ENCODE data around the gene GSTA1.
"Not testable (repeated sequence)": the region's sequence is repeated elsewhere in the genome, so short reads cannot be mapped to it uniquely, and the experiment has no call there.

The GSTA1 gene

GRCh38 chr6:52808660-52809059 is 5.0 kb upstream of the GSTA1 start:
- no peak for DNase-seq (ENCODE audit: low spot score)

GRCh38 chr6:52802806-52803205 is 810 bp downstream of the GSTA1 start:
- no peak for DNase-seq (ENCODE audit: low spot score)

- no peak for DNase-seq (ENCODE audit: low spot score)
Measured at GRCh38 chr6:52801188-52801841, 2.3 kb downstream of the GSTA1 start.

GRCh38 chr6:52799272-52799671 is 4.3 kb downstream of the GSTA1 start:
- DNase-seq (ENCODE audit: low spot score), result not testable (repeated sequence)

GRCh38 chr6:52794366-52794765 is 9.2 kb downstream of the GSTA1 start:
- not testable (repeated sequence) for DNase-seq (ENCODE audit: low spot score)

DNA sequence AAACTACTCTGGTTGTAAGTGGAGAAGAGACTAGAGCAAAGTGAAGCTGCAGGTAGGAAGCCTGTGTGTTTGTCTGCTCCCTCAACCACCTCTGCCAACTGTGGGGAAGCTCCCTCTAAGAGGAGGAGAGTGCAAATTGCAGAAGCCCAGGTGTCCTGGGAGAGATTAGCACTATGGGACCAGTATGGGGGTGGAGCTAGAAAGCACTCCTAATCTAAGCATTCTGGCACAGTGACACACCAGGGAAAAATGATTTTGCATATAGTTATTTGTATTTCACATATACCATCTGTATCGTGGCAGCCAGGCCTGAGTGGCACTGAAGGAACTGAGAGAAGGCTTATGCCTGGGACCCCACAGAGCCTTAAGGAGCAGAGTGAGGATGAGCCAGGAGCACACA is 12.8 kb downstream of the GSTA1 start:
- no peak for DNase-seq (ENCODE audit: low spot score)

DNA sequence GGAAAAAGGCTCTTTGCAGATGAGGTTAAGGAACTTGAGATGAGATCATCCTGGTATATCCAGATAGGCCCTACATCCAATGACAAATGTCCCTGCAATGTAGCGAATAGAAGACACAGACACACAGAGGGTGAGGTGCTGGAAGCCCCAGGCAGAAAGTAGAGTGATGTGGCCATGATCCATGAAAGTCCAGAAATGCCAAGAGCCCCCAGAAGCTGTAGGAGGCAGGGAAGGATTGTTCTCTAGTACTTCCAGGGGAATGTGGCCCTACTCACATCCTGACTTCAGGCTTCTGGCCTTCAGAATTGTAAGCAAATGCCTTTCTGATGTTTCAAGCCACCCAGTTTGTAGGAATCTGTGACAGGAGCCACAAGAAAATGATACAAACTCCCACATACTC is 14.0 kb downstream of the GSTA1 start:
- not testable (repeated sequence) for DNase-seq (ENCODE audit: low spot score)

DNA sequence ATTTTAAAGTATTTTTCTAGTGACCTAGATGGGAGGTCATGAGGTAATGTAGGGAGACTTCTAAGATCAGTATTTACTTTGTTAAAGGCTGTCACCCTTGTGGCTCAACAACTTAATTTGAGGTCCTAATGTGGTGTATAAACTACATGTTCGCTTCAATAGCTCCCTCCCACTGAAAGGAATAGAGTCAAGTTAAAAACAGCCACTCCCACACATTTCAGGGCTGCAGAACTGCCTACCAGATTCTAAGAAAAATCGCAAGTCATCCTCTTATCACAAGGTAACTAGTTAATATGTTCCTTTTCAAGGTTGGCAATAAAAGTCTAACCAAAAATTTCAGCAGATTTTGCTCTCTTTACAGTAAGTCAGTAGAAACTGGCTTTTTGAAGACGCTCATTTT is 15.1 kb downstream of the GSTA1 start:
- no peak for DNase-seq (ENCODE audit: low spot score)

DNA sequence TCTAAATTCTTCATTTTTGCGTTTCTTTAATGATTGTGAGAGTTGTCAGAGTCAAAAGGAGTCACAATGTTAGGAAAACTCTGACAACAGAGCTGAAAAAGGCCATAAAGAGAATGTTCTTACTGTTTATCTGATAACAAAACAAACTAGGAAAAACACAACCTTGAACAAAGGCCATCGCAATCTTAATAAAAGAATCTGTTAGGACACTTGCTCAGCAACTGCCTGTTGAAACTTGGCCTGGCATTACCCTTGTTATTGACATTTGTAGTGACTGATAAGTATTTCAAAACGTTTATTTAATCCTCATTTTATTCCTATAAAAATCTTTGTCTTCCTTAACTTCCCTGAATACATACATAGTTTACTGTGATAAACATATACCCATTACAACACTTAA is 15.7 kb downstream of the GSTA1 start:
- DNase-seq (ENCODE audit: low spot score), result no peak

DNA sequence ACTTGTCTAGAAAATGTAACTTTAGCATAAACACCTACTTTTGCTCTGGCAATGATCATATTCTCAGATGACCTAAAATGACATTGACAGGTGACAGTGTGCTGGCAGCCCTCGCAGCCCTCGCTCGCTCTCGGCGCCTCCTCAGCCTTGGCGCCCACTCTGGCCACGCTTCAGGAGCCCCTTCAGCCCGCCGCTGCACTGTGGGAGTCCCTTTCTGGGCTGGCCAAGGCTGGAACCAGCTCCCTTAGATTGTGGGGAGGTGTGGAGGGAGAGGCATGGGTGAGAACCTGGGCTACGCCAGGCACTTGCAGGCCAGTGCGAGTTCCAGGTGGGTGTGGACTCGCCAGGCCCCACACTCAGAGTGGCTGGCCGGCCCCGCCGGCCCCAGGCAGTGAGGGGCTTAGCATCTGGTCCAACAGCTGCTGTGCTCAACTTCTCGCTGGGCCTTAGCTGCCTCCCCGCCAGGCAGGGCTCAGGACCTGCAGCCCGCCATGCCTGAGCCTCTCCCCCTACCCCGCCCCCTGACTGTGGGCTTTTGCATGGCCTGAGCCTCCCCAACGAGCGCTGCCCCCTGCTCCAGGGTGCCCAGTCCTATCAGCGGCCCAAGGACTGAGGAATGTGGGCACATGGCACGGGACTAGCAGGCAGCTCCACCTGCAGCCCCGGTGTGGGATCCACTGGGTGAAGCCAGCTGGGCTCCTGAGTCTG is 17.2 kb downstream of the GSTA1 start:
- no peak for DNase-seq (ENCODE audit: low spot score)

- not testable (repeated sequence) for DNase-seq (ENCODE audit: low spot score)
Measured at GRCh38 chr6:52782696-52783274, 20.8 kb downstream of the GSTA1 start.

- DNase-seq (ENCODE audit: low spot score), result not testable (repeated sequence)
Measured at GRCh38 chr6:52782209-52782608, 21.4 kb downstream of the GSTA1 start.

DNA sequence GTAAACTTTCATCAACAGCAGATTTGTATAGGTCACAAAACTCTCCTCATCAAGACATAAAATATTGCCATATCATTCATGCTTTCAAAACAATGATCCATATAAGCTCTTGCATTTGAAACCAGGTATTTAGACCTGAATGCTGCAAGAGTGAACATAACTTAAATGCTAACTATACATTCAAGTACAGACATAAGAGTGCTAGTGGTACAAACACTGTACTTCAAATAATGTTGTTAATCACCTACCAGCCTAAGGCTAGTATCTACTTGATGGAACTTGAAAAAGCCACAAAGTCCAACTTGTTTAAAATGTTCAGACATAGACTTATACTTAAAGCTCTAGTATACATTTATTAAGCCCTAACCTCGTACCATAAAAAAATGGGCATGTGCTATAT is 24.4 kb downstream of the GSTA1 start:
- DNase-seq (ENCODE audit: low spot score), result no peak

- DNase-seq (ENCODE audit: low spot score), result not testable (repeated sequence)
Measured at GRCh38 chr6:52776711-52777351, 26.8 kb downstream of the GSTA1 start.

- not testable (repeated sequence) for DNase-seq (ENCODE audit: low spot score)
Measured at GRCh38 chr6:52769399-52769798, 34.2 kb downstream of the GSTA1 start.

GRCh38 chr6:52767658-52768057 is 36.0 kb downstream of the GSTA1 start:
- DNase-seq (ENCODE audit: low spot score), result not testable (repeated sequence)

- not testable (repeated sequence) for DNase-seq (ENCODE audit: low spot score)
Measured at GRCh38 chr6:52763322-52763916, 40.2 kb downstream of the GSTA1 start, which contains the start of gene GSTA2. Gene GSTA2, minus strand, starts transcription at chr6:52763475. Its CDS starts 5,528 bp downstream, at chr6:52757947.

GRCh38 chr6:52761673-52762491 is 41.7 kb downstream of the GSTA1 start:
- DNase-seq (ENCODE audit: low spot score), result not testable (repeated sequence)

DNA sequence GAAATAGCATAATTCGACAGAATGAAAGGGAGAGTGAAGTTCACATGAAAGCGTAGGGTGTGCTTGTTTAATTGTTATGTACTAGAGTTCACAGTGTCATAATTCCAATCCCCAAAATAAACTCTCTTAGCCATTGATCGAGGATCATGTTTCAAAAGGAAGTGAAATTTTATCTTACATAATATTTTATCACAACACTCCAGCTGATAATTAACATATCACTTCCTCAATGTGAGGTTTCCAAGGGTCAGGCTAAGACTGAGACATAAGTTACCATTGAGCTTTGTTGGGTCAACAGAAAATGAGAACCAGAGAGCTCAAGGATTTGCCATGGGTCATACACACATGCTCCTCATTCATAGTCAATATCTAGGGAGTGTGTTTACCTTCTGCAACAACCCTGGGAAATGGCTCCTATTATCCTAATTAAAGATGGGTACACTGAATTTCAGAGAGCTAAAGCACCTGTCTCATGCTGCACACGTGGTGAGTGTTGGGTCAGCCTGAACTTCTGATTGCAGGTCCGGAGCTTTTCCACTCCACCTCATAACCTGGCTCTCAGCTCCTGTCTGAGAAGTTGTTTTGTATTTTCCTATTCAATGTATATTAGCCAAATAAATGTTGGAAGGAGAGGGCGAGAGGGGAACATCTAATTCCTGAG is 43.4 kb downstream of the GSTA1 start:
- DNase-seq (ENCODE audit: low spot score), result no peak

- no peak for DNase-seq (ENCODE audit: low spot score)
Measured at GRCh38 chr6:52759085-52759484, 44.5 kb downstream of the GSTA1 start.

Data from SK-N-DZ (cell line).